SK-N-SH treated with all-trans-retinoic acid at 6 μM for 48 hours (cell line): ENCODE results near the gene FOXN3.

Experiments
- PPARA ChIP-seq: fragments of 250-450 bp; sonication (Bioruptor Pico); IDR thresholded peaks from 2 replicates; pipeline ENCODE4 v1.5.0; 2020; ENCODE audit warnings: mild to moderate bottlenecking, borderline replicate concordance
- ZNF565 ChIP-seq: fragments of 450-650 bp; formaldehyde crosslinking; conservative IDR thresholded peaks from 2 replicates; pipeline ENCODE4 v1.5.0; 2020; ENCODE audit warnings: low read depth, mild to moderate bottlenecking, moderate library complexity

DNA sequence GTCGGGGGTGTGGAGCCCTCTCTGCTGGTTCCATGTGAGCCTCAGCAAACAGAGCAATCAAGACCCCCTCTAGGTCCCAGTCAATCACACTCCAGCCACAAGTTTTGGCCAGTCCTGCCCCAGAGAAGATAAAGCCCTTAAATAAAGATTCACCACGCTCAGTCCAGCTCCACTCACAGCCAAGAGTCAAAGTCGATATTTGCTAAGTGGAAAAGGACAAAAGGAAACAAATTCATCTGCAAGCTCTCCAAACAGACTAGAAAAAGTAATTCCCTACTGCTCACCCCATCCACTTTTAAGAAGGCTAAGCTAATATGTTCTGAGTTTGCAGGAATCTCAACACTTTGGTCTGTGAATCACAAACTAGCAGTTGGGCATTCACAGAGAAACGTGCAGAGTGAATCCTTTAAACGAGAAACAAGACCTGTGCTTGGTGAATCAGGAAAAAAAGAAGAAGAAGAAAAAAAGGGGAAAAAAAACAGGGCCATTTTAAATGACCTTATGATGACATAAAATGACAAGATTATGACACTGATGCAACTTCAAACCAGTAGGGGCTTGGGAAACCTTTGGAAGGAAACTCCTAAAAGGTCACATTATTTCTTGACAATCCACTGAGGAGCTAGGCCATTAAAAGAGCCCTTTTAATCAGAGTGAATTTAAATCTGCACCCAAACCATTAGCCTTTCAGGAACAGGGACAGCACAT is 41.8 kb upstream of the FOXN3 start:
- TF ChIP-seq ZNF565 (CRISPR knock-in tag) (no peak), PPARA (CRISPR knock-in tag) (no peak)
